ENCODE data around the gene HACE1. TPM values are rescaled to one million over a fixed set of nuclear protein-coding genes. Genes with fewer than 3 reads are reported as not detected.

Gene HACE1
- polyA plus RNA-seq, 6 donors from 2014 or later, result 2.6 to 6.4 (median 5.1) TPM

GRCh38 chr6:104705095-104705707, 154.5 kb downstream of the HACE1 start:
- H3K27me3 Mint-ChIP-seq, result no peaks in the 10 kb centered on the region
- no peaks in the 10 kb centered on the region for H3K36me3 Mint-ChIP-seq
- no peak for DNase-seq
- peaks cover 0 to 11% (median 7%) of the 10 kb centered on the region in 3 donors for H3K4me1 Mint-ChIP-seq
- no peaks in the 10 kb centered on the region for H3K9me3 Mint-ChIP-seq
- no peak overlapping the region for H3K4me3 Mint-ChIP-seq
- peak overlapping the region in 1 of 6 donors; percentile 22 for H3K27ac Mint-ChIP-seq
- no peak for ATAC-seq (ENCODE audit: low read depth in 2 of 2)

GRCh38 chr6:104704191-104704590, 155.5 kb downstream of the HACE1 start:
- H3K4me1 Mint-ChIP-seq, result peaks cover 0 to 11% (median 7%) of the 10 kb centered on the region in 3 donors
- no peak overlapping the region for H3K4me3 Mint-ChIP-seq
- H3K9me3 Mint-ChIP-seq, result no peaks in the 10 kb centered on the region
- no peaks in the 10 kb centered on the region for H3K27me3 Mint-ChIP-seq
- no peaks in the 10 kb centered on the region for H3K36me3 Mint-ChIP-seq
- no peak overlapping the region for H3K27ac Mint-ChIP-seq
- no peak for ATAC-seq (ENCODE audit: low read depth in 2 of 2)
- no peak for DNase-seq

- Mint-ChIP-seq H3K36me3 (no peaks in the 10 kb centered on the region), H3K27me3 (no peaks in the 10 kb centered on the region), H3K9me3 (no peaks in the 10 kb centered on the region), H3K27ac (no peak overlapping the region), H3K4me3 (no peak overlapping the region), H3K4me1 (peaks cover 0 to 11% (median 7%) of the 10 kb centered on the region in 3 donors)
- no peak for ATAC-seq (ENCODE audit: low read depth in 2 of 2)
- no peak for DNase-seq
These were observed 157.4 kb downstream of the HACE1 start for GRCh38 chr6:104702126-104702841.

GRCh38 chr6:104700371-104701185, 159.1 kb downstream of the HACE1 start:
- Mint-ChIP-seq H3K9me3 (no peaks in the 10 kb centered on the region), H3K27me3 (no peaks in the 10 kb centered on the region), H3K4me3 (no peak overlapping the region), H3K36me3 (no peaks in the 10 kb centered on the region), H3K27ac (no peak overlapping the region), H3K4me1 (peaks cover 0 to 11% (median 7%) of the 10 kb centered on the region in 3 donors)
- DNase-seq, result no peak
- ATAC-seq (ENCODE audit: low read depth in 2 of 2), result no peak

- no peak for ATAC-seq (ENCODE audit: low read depth in 2 of 2)
These were observed 160.0 kb downstream of the HACE1 start for GRCh38 chr6:104699593-104700329.

GRCh38 chr6:104698979-104699378, 160.7 kb downstream of the HACE1 start:
- no peak overlapping the region for H3K27ac Mint-ChIP-seq
- DNase-seq (no peak), ATAC-seq (ENCODE audit: low read depth in 2 of 2) (no peak)
- no peak overlapping the region for H3K4me3 Mint-ChIP-seq
- no peaks in the 10 kb centered on the region for H3K27me3 Mint-ChIP-seq
- H3K36me3 Mint-ChIP-seq, result no peaks in the 10 kb centered on the region
- no peaks in the 10 kb centered on the region for H3K4me1 Mint-ChIP-seq
- H3K9me3 Mint-ChIP-seq, result no peaks in the 10 kb centered on the region

More at GRCh38 chr6:104699593-104700329, 160.0 kb downstream of the HACE1 start:
- Mint-ChIP-seq H3K27me3 (no peaks in the 10 kb centered on the region), H3K4me3 (no peak overlapping the region), H3K36me3 (no peaks in the 10 kb centered on the region), H3K9me3 (no peaks in the 10 kb centered on the region), H3K4me1 (peaks cover 0 to 3% (median 2%) of the 10 kb centered on the region in 3 donors), H3K27ac (peak overlapping the region in 1 of 6 donors; percentile 30)
- DNase-seq, result no peak

- ATAC-seq (ENCODE audit: low read depth in 2 of 2), result no peak
- peaks cover 0 to 2% (median 0%) of the 10 kb centered on the region in 7 donors for H3K9me3 Mint-ChIP-seq
- no peaks in the 10 kb centered on the region for H3K4me1 Mint-ChIP-seq
- no peaks in the 10 kb centered on the region for H3K27me3 Mint-ChIP-seq
- H3K36me3 Mint-ChIP-seq, result no peaks in the 10 kb centered on the region
- no peak overlapping the region for H3K4me3 Mint-ChIP-seq
- no peak overlapping the region for H3K27ac Mint-ChIP-seq
- DNase-seq, result no peak
These were observed 167.7 kb downstream of the HACE1 start for GRCh38 chr6:104692008-104692407.

- no peaks in the 10 kb centered on the region for H3K27me3 Mint-ChIP-seq
- no peak overlapping the region for H3K27ac Mint-ChIP-seq
- no peak for DNase-seq
- no peaks in the 10 kb centered on the region for H3K4me1 Mint-ChIP-seq
- no peak overlapping the region for H3K4me3 Mint-ChIP-seq
- no peak for ATAC-seq (ENCODE audit: low read depth in 2 of 2)
- H3K36me3 Mint-ChIP-seq, result no peaks in the 10 kb centered on the region
- peaks cover 0 to 2% (median 0%) of the 10 kb centered on the region in 7 donors for H3K9me3 Mint-ChIP-seq
These were observed 170.0 kb downstream of the HACE1 start for GRCh38 chr6:104689551-104690205.

- no peak for DNase-seq
- Mint-ChIP-seq H3K27ac (no peak overlapping the region), H3K4me1 (no peaks in the 10 kb centered on the region), H3K36me3 (no peaks in the 10 kb centered on the region), H3K4me3 (no peak overlapping the region), H3K9me3 (peaks cover 0 to 2% (median 0%) of the 10 kb centered on the region in 7 donors), H3K27me3 (no peaks in the 10 kb centered on the region)
- no peak for ATAC-seq (ENCODE audit: low read depth in 2 of 2)
These were observed 171.3 kb downstream of the HACE1 start for GRCh38 chr6:104688283-104688969.

GRCh38 chr6:104686550-104687175, 173.1 kb downstream of the HACE1 start:
- no peak for ATAC-seq (ENCODE audit: low read depth in 2 of 2)
- Mint-ChIP-seq H3K27ac (no peak overlapping the region), H3K4me3 (no peak overlapping the region)

GRCh38 chr6:104685871-104686549, 173.7 kb downstream of the HACE1 start:
- no peak overlapping the region for H3K27ac Mint-ChIP-seq
- no peaks in the 10 kb centered on the region for H3K36me3 Mint-ChIP-seq
- DNase-seq (no peak), ATAC-seq (ENCODE audit: low read depth in 2 of 2) (no peak)
- peaks cover 0 to 2% (median 0%) of the 10 kb centered on the region in 7 donors for H3K9me3 Mint-ChIP-seq
- no peaks in the 10 kb centered on the region for H3K27me3 Mint-ChIP-seq
- H3K4me1 Mint-ChIP-seq, result peaks cover 0 to 2% (median 0%) of the 10 kb centered on the region in 3 donors
- H3K4me3 Mint-ChIP-seq, result no peak overlapping the region

More at GRCh38 chr6:104686550-104687175, 173.1 kb downstream of the HACE1 start:
- Mint-ChIP-seq H3K4me1 (peaks cover 0 to 2% (median 0%) of the 10 kb centered on the region in 3 donors), H3K36me3 (no peaks in the 10 kb centered on the region), H3K9me3 (peaks cover 0 to 2% (median 0%) of the 10 kb centered on the region in 7 donors), H3K27me3 (no peaks in the 10 kb centered on the region)
- DNase-seq, result no peak

Data from naive B cell (primary cell).